ENCODE results near the gene GLYATL1. TPM values are rescaled to one million over a fixed set of nuclear protein-coding genes. Genes with fewer than 3 reads are reported as not detected.

The GLYATL1 gene
- total and polyA plus RNA-seq, 2 of the 13 experiments (the other 11 are each of a cell fraction or from before 2014, with no cell fraction given) = 0.17 TPM; not detected in 1

DNA sequence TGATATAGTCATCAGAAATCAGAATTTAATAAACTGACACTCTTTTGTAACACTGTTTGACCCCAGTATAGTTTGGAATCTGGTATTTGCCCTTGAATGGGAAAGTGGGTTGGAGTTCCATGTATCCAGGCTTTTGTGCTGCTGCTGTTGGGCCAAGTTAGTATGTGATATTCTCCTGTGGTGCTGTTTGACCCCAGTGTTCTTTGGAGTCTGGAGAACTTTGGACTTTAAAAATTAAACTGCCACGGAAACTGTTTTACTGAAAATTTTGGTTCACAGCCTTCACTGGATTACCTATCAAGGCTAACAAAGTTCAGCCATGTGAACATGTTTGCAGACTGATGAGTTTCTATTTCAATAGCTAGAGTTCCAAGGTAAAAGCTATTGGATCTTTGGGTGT lies 740 bp downstream of the GLYATL1 start:
- no TSS peak for BruUV-seq (replicated peaks)
- in situ Hi-C loops (cut with HindIII; ENCODE audit: extremely low pct_ligation_motif_present, low pct_unique_long_range_greater_than_20kb) = no loop called here
- WGBS (ENCODE audit: low lambda C conversion rate) = 0% methylated on average over 1 of the region's 1 CpG
- FAIRE-seq = no peak
- TF ChIP-seq HNF4A (CRISPR knock-in tag; IDR thresholded peaks at IDR 0.05) (peak; percentile 13; the same call in 1 of the 2 replicates), BCLAF1 (IDR thresholded peaks at IDR 0.05) (no peak)
- ChIA-PET CTCF (ENCODE audit: low intra/inter-chr PET ratio, low total read pairs) (no interaction called here), POLR2A (no interaction called here)
- H2AFZ ChIP-seq (ENCODE audit: low read length) = no peak overlapping the region
- H3K4me2 ChIP-seq (ENCODE audit: low read depth, low read length) = no peak overlapping the region
- no peak overlapping the region for H3K9ac ChIP-seq (ENCODE audit: insufficient read depth, low read depth, low read length)
- H3K27ac ChIP-seq (ENCODE audit: extremely low read length, insufficient read depth, low read length) = no peak overlapping the region
- H3K79me2 ChIP-seq (ENCODE audit: insufficient read depth, low read length) = no peaks in the 10 kb centered on the region
- intact Hi-C loops (cut with micrococcal nuclease; ENCODE audit: unreplicated experiment) = no loop called here
- DNase-seq (ENCODE audit: low spot score) = no peak
- no peaks in the 10 kb centered on the region for H3K9me3 ChIP-seq (ENCODE audit: low read length)
- no peaks in the 10 kb centered on the region for H3K27me3 ChIP-seq (ENCODE audit: control insufficient read depth in 1 of 2, insufficient read depth in 2 of 2, low read length in 2 of 2)
- ATAC-seq = no peak
- peaks cover 12% of the 10 kb centered on the region for H3K4me1 ChIP-seq (ENCODE audit: insufficient read depth, low read length)
- H3K36me3 ChIP-seq (replicated peaks in 1 of 2; ENCODE audit: control insufficient read depth in 1 of 2, insufficient read depth in 2 of 2, low read length in 2 of 2) = no peaks in the 10 kb centered on the region
- no peak overlapping the region for H3K4me3 ChIP-seq (replicated peaks in 1 of 3; ENCODE audit: insufficient read depth in 1 of 3, low read depth in 2 of 3, low read length in 3 of 3)
- no peaks in the 10 kb centered on the region for H4K20me1 ChIP-seq (ENCODE audit: insufficient read depth, low read length)

DNA sequence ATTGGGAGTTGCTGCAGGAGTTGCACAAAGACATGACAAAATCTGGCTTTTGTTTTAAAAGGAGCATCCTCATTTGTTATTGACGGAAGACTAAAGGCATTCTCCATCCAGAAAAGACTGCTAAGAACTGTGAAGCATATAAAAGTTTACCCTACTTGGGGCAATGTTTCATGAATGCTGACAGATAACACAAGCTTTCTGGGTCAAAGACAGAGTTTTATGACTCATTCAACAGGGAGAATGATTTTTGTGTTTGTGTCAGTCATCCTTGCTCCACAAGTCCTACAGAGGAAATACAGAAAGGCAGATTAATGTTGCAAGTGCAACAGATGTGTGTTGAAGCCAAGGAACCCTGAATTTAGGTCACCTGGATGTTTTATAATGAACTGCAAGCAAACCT lies 2.5 kb downstream of the GLYATL1 start:
- no peak overlapping the region for H3K27ac ChIP-seq (ENCODE audit: extremely low read length, insufficient read depth, low read length)

More for the DNA sequence above, 2.5 kb downstream of the GLYATL1 start:
- Histone ChIP-seq H4K20me1 (ENCODE audit: insufficient read depth, low read length) (no peaks in the 10 kb centered on the region), H3K9ac (ENCODE audit: insufficient read depth, low read depth, low read length) (no peak overlapping the region), H3K27me3 (ENCODE audit: control insufficient read depth in 1 of 2, insufficient read depth in 2 of 2, low read length in 2 of 2) (no peaks in the 10 kb centered on the region), H3K4me2 (ENCODE audit: low read depth, low read length) (no peak overlapping the region), H3K4me1 (ENCODE audit: insufficient read depth, low read length) (peaks cover 21% of the 10 kb centered on the region), H3K36me3 (replicated peaks in 1 of 2; ENCODE audit: control insufficient read depth in 1 of 2, insufficient read depth in 2 of 2, low read length in 2 of 2) (no peaks in the 10 kb centered on the region), H3K79me2 (ENCODE audit: insufficient read depth, low read length) (no peaks in the 10 kb centered on the region), H2AFZ (ENCODE audit: low read length) (no peak overlapping the region), H3K9me3 (ENCODE audit: low read length) (no peaks in the 10 kb centered on the region), H3K4me3 (replicated peaks in 1 of 3; ENCODE audit: insufficient read depth in 1 of 3, low read depth in 2 of 3, low read length in 3 of 3) (no peak overlapping the region)
- ATAC-seq (no peak), FAIRE-seq (no peak), DNase-seq (ENCODE audit: low spot score) (no peak)
- intact Hi-C loops (cut with micrococcal nuclease; ENCODE audit: unreplicated experiment) = no loop called here
- TF ChIP-seq JUN (CRISPR knock-in tag; IDR thresholded peaks at IDR 0.05) (no peak), HDAC6 (IDR thresholded peaks at IDR 0.05; ENCODE audit: low read depth, low read length) (no peak), KLF6 (CRISPR knock-in tag; IDR thresholded peaks at IDR 0.05) (no peak), NPAS2 (CRISPR knock-in tag; IDR thresholded peaks at IDR 0.05; ENCODE audit: borderline replicate concordance) (no peak), NKX3-1 (CRISPR knock-in tag; IDR thresholded peaks at IDR 0.05) (no peak), SRSF4 (IDR thresholded peaks at IDR 0.05; ENCODE audit: low read depth, low read length, poor library complexity, severe bottlenecking) (no peak)
- POLR2A ChIA-PET = no interaction called here
- in situ Hi-C loops (cut with HindIII; ENCODE audit: extremely low pct_ligation_motif_present, low pct_unique_long_range_greater_than_20kb) = no loop called here
- BruUV-seq (replicated peaks) = no TSS peak
- 95% methylated on average over 1 of the region's 1 CpG for WGBS (ENCODE audit: low lambda C conversion rate)
- CTCF ChIA-PET (ENCODE audit: low intra/inter-chr PET ratio, low total read pairs) = no interaction called here
